NCI-H1092 (cell line): ENCODE measurements around the gene CENPX.

Source experiments
- DNase-seq: peaks from one replicate; lab custom pipeline; 2025; lab: John Stamatoyannopoulos, UW

CENPX gene

GRCh38 chr17:82022310-82022980, at the start of gene CENPX:
Gene CENPX, minus strand, starts transcription at chr17:82022878. Its CDS starts 17 bp downstream, at chr17:82022861.
- DNase-seq, result no peak

DNA sequence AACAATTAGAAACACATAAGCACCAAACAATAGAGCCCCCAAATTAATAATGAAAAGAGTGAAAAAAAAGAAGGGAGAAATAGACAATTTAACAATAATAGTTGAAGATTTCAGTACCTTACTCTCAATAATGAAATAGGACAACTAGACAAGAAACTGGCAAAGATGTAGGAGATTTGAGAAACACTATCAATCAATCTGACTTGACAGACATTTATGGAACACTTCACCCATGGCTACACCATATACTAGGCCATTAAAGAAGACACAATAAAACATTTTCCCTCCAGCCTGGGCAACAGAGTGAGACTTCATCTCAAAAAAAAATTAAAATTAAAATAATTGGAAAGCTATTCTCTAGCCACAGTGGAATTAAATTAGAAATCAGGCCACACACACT, 47.9 kb upstream of the CENPX start:
- no peak for DNase-seq

GRCh38 chr17:82065638-82066303, 43.1 kb upstream of the CENPX start, which contains the start of gene DUS1L:
Gene DUS1L, minus strand, starts transcription at chr17:82065804. Its CDS starts 745 bp downstream, at chr17:82065059.
- no peak for DNase-seq

- DNase-seq, result no peak
Observed at GRCh38 chr17:82065193-82065637, 42.5 kb upstream of the CENPX start.

GRCh38 chr17:82064433-82065192, 41.9 kb upstream of the CENPX start:
- no peak for DNase-seq

DNA sequence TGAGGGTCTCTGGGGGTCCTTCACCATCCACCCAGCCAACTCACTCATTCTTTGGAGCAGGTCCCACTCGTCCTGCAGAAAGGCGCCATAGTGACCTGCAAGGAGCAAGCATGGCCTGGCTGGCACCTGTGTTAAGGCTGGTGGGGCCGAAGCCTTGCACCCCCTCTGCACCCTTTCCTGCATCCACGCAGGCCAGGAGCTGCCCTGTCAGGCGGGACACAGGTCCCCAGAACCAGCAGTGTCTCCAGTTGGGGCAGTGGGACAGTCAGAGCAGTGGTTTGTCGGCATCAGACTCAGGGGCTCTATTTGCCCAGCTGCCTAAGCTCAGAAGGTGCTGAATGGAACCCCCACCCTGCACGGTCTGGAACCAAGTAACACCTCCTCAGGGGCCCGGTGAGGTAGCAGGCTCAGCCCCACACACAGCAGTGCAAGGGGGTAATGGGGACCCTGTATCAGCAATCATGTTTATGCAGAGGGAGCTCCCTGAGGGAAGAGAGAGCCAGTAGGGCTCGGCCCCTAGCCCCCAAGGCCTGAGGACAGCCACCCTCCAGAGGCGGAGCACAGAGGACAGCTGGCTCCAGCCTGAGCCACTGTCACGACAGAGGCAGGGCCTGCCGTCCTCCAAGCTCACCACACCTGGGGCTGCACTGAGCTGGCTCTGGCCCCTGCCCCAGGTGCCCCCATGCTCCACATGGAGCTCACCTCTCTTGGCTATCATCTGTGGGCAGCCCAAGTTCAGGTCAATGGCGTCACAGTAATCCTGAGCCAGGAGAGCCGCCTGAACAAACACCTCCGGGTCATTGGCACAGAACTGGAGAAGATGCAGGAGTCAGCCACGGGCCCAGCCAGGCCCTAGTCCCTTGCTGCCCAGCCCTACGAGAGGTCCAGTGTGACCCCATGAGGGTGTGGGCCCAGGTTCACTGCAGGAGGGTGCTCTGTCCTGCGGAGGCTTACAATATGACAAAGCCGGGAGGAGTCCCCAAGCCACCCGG, 41.0 kb upstream of the CENPX start:
- no peak for DNase-seq

GRCh38 chr17:82062984-82063368, 40.3 kb upstream of the CENPX start:
- DNase-seq, result no peak

DNA sequence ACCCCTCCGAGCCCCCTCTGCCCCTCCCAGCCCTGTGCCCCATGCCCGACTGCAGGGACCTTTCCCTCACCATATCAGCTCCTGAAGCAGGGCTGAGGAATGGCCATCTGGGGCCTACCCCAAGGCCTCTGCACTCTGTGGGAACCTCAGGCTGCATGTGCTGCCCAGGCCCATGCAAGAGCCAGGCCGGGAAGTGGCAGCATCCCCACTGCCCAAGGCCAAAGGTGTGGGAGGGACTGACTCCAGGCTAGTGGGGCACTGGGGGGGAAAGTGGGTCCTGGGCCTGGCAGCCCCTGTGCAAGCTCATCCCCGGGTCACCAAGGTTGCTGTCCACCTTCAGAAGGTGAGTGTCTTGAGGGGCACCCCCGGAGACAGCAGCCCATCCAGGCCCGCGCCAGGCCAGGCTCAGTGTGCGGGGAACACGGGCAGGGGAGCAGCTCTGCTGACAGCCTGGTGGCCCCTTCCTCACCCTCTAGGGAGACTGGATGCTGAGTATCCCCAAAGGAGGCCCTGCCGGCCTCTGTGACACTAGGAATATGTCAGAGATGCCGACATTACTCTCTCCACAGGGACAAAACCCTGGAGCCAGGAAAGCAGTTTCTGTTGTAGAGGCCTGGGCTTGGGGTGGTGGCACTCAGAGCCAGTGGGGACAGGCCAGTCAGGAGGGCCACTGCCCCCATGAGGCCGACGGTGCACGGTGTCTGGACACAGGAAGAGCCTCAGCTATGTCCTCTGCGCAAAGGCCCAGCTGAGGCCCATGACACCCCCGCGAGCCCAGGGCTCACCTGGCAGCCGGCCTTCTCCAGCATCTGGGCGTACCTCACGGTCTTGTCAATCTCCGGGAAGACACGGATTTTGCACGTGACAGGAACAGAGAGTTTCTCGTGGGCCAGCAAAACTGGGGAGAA, 39.7 kb upstream of the CENPX start:
- DNase-seq, result no peak

- no peak for DNase-seq
Observed at GRCh38 chr17:82061047-82061925, 38.6 kb upstream of the CENPX start.

DNA sequence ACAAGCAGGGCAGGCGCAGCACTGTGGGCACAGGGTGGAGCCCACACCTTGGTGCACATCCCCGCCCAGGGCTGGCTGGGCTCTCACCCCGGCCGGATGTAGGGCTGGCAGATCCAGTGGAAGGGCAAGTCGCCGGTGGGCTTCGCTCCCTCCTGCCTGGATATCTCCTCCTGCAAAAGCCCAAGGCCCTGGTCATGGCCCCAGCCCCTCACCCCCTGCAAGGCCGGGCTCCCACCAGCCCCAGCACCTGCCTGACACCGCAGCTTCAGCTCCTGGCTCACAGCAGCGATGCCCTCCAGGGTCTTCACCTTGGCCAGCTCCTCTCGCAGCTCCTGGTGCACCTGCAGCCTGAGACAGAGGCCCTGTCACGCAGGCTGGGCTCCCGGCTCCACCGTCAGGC, 37.9 kb upstream of the CENPX start:
- DNase-seq, result no peak

- no peak for DNase-seq
Observed at GRCh38 chr17:82060001-82060380, 37.3 kb upstream of the CENPX start.

DNA sequence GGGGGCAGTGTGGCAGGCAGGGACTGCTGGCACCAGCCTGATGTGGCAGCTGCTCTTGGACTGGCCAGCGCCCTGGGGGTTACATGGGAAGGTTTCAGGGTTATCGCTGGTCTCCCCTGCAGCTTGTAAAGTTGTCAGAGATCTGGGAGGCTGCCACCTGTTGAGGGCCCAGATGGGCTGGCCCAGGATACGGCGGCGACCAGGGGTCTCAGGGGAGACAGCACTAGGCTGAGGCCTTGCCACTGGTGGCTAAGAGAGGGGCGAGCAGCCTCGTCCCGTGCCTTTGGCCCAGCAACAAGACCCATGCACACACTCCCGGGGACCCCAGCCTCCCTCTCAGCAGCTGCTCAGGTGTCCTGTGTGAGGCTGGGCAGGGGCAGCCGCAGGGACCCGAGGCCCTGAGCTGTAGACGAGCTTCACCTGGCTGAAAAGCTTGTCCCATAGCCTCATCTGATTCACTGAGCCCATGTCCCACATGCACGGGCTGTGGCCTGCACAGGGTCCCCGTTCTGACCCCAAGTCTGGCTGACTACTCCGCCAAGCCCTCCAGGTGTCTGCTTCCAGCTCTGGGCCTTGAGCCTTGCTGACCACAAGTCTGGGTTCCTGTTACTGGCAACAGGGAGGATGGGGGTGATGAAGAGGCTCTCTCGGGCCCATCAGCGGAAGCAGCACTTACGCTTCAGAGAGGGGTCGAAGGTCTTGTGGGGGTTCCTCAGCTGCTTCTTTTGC, 36.8 kb upstream of the CENPX start:
- no peak for DNase-seq

DNA sequence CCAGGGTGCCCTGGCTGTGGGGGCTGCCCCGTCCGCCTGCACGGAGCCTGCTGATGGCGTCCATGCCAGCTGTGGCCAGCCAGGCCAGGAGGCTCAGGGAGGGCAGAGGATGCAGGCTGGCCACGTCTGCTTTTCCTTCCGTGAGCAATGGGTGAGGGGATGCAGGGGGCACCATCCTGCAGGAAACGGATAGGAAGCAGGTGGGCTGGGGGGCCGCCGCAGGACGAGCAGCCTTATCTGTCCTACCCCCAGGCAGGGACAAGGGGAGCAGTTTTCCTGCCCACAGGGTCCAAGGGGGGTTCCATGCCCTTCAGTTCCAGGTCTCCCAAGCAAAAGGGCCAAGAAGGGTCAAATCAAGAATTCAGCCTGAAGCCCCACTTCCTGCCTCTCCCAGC, 36.2 kb upstream of the CENPX start:
- no peak for DNase-seq

GRCh38 chr17:82058230-82058854, 35.7 kb upstream of the CENPX start:
- DNase-seq, result no peak

DNA sequence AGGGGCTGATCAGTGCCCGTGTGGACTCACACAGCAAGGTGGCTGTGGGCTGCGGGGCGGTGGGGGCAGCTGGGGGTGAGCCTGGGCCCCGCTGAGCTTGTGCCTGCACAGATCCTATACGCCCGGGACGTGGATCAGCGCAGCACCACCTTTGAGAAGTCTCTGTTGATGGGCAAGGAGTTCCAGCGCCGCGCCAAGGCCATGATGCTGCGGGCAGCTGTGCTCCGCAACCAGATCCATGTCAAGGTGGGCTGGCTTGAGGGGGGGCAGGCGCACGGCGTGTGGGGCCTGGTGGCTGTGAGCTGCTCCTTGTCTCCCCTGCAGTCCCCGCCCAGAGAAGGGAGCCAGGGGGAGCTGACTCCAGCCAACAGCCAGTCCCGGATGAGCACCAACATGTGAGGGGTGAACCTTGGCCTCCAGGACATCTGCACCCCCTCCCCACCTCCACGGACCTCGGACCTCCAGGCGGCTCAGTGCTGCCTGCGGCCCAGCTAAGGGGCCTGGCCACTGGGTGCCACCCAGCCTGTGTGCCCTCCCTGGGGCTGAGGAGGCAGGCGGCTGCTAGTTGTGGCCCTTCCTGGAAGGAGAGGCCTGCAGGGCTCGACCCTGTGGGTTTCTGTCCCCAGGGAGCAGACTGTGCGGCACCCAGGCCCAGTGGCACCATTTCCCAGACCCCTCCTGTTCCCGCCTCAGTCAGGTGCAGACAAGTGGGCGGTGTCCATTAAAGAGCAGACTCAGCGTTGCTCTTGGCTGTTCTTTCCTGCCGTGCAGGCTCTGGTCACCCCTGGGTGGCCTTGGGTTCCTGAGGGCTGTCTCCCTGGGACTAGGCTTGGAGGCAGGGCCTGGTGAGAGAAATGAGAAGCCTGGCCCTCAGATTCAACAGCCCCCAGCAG, 34.3 kb upstream of the CENPX start:
- DNase-seq, result no peak

DNA sequence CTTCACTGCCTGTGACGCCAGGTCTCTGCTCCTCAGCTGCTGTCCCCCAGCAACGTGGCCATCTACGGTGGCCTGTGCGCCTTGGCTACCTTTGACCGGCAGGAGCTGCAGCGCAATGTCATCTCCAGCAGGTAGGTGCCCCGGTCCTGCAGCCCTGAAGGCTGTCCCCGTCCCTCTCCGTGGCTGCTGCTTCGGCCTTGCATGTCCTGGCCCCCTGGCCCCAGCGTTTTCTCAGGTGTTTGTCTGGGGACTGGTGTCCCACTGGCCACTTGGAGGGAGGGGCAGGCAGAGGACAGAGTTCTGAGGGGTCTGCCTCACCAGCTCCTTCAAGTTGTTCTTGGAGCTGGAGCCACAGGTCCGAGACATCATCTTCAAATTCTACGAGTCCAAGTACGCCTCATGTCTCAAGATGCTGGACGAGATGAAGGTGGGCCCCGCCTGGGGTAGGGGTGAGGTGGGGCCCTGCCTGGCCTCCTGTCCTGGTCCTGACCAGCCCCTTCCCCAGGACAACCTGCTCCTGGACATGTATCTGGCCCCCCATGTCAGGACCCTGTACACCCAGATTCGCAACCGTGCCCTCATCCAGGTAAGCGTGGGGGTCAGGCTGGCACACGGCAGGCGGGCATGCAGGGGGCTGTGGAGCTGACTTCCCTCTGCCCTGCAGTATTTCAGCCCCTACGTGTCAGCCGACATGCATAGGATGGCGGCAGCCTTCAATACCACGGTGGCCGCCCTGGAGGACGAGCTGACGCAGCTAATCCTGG, 33.5 kb upstream of the CENPX start:
- DNase-seq, result no peak
